GM19463 (cell line): Measurements from ENCODE around the gene NTRK2.

Experiments
- ATAC-seq: cut with Tn5 transposase; IDR thresholded peaks from one replicate; pipeline ENCODE4 v1.9.1; 2021; ENCODE audit warnings: mild to moderate bottlenecking, moderate library complexity; ENCODE audit not compliant: unreplicated experiment

Gene NTRK2

DNA sequence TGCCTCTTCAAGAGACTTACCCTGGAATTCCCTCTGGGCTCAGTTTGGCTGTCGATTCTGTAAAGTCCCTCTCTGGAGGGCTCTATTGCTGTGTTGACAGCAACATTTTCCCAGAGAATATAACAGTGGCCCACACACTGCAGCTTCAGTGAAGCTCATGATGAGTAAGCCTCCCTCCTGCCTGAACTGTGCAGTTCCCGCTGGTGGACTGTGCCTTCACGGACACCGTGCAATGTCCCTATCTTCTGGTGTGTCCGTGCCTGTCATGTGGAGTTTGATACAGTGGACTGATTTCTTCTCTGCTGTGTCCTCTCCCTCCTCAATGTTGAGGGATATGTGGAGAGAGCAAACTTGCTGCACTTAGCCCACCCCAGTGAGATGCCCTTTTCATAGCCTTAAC is 109.0 kb downstream of the NTRK2 start:
- ATAC-seq: no peak

DNA sequence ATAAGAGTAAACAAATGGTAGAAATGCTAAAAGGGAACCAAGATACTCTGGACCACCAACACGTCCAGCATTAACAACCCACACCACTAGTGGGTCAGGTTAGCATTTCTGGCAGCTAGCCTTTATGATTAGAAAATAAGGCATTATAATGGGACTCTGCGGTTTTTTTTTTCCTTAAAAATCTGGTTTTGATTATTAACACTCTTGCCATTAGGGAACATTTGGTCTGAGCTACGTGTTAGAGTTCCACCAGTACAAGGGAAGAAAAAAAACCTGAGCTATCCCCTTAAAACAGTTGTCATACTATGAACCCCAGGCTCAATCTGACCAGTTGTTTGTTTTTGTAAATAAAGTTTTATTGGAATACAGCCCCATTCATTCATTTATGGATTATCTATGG is 110.4 kb downstream of the NTRK2 start:
- no peak for ATAC-seq

DNA sequence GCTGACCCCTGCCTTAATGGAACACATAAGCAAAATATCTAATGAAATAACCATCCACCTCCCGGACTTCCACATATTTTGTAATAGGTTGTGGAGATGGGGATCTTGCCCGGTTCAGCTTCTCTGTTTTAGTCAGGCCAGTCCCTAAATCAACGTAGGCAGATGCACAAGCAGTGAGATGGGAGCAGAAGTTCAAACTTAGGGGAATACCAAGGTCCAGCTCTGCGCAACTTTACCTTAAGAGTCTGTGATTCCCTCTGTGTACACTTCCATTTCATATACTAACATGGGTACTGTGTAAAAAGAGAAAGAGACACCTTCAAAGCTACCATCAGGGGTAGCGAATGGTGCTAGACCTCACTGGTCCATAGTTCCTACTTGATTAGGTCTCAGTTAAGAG is 110.9 kb downstream of the NTRK2 start:
- peak; percentile 58 for ATAC-seq

DNA sequence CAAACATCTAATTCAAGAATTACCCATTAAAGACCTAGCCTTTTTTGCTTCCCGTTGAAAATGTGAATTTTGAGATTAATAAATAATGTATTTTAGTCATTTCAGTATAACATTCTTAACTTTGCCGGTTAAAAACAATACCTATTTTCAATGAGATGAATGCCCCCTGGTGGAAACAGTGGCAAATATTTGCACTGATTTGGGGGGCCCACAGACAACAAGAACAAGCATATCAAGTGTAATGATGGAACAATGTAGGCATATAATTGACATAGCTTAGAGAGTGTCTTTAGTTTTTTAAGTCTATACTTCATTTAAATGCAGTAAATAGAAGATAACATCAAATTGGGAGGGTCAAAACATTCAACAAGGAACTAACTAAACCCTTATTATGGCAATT is 111.9 kb downstream of the NTRK2 start:
- ATAC-seq: no peak

DNA sequence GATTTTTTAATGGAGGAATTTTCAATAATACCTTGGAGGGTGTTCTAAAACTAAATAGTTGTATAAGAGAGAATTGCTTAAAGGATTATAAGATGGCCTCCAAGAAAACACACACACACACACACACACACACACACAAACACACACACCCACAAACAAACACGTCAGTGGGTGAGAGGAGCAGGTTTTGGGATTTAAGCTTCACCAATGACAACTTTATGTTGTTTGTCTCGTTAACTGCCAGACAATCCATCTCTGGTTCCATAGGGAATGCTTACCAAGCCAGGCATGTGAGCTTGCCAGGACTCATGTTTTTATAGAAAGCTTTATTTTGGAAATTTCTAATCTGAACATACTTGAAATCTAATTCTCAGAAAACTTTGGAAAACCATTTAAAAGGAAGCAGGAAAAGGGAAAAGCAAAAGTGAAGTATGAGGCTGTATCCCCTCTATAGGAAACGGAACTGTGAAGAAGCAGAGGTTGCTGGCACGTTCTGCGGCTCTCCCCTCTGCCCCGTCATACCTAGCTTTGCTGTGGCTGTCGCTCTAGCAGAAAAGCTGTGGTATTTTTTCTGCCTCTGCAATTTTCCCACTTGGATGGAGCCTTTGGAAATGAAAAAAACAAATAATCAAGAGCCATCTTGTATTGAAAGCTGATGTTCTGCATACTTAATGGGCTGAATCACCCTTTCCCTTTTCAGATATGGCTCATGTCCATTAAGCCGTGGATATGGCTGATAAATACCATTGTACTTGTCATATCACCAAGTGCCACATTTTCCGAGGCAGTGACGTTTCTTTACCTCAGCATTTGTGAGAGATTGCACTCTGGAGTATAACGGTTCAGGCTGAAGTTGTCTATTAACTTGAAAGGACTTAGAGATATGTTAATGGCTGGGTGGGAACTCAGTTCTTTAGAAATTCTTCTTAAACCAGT is 112.7 kb downstream of the NTRK2 start:
- no peak for ATAC-seq

DNA sequence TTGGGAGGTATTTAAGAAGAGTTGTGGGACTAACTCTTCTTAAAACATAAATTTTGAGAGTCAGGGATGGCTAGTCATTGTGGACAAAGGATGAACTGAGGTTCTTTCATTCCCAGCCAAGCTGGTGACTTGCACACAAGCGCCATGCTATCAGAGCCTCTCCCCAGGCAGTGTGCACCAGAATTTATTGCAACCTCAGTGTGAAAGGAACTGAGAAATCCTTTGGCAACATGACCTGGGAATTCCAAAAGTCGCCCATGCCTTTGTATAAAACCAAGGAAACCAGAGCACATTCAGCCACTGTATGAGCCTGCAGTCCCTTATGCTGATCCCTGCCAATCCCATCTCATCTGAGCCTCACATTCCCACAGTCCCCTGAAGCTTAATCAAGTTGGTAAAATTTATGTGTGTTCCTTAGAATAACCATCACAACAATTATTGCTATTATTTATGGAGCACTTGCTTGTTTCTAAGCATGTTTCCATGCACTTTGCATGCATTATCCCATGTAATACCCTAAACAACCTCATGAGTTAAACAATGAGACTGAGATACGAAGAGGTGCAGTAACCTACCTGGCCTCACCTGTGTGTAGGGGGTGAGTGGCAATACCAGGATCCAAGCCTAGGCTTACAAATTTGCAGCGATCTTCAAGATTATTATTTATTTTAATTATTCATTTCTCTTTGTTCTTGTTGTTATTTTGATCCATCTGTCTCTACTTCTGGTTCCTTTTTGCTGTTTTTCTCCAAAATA is 116.4 kb downstream of the NTRK2 start:
- ATAC-seq: no peak

DNA sequence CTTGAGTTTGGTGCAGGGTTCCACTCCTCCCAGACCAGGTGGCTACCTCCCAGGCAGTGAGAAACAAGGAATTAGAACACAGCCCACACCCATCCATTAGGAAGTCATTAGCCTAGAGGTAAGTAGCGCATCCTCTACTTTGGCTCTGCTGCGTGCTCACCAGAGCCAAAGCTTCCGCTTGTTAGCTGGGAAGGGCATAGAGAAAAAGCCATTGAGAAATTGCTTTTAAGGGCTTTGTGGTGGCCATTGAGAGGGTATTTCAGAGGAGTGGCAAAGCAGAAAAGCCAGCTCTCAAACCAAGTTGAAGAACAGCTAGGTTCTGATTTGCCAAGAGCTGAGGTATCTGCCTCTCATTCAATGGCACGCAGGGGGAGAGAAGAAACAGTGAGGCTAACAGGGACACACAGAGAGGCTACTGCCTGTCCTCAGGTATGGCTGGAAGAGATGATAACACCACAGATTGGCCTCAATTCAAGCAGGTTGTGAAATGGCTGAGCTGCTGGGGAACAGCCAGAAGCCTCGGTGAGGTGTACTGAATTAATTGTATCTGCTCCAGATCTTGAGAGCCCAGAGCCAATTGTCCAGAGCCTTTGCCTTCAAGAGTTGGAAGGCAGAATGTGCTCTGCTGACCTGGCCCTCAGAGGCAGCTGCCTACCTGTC is 119.4 kb downstream of the NTRK2 start:
- no peak for ATAC-seq

DNA sequence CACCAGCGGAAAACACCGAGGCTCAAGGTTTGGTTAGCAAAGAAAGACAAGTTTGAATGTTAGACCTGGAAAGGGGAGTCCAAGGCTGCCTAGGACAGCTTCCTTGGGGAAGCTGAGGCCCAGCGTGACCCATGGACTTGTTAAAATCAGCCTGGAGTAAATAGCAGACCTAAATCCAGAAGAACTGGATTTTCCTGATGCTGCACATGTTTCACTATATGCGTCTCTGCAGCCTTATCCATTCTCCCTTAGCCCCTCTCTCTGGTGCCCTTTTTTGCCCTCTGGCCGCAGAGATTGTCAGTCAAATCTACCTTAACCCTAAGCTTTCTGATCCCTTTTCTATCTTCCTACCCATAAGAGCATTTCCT is 119.9 kb downstream of the NTRK2 start:
- ATAC-seq: no peak

DNA sequence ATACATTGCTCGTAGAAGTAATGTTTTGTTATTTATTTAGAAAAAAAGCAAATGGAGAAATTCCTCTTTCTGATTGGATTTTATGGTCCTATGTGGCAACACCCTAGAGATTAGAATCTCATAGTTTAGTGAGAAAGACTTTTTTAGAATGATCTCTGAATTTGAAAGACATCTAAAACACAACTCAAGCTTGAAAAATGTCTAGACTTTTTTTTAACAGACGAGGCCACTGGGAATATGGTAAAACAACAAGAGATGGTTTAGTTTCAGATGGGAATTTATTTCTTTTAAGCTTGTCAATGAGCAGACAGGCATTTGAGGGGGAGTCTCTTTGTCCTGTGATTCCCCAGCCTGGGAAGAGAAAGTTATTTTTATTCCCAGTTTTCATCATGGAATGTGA is 122.1 kb downstream of the NTRK2 start:
- ATAC-seq: no peak

DNA sequence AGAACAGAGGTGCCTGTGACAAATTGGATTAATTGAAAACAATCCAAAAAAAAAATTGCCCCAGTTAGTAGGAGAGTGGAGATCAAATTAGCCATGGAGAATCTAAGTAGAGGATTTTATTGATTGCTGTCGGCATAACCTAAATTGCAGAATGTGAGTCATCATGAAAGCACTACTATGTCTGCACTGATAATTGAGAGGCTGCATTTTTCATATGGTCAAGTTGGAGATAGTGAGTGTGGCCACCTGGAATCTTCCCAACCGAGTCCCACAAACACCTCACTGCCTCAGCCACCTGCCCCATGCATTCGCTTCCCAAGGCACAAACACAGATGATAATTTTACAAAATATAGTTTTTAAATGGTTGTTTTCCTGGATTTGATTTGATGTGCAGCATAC is 123.7 kb downstream of the NTRK2 start:
- no peak for ATAC-seq

DNA sequence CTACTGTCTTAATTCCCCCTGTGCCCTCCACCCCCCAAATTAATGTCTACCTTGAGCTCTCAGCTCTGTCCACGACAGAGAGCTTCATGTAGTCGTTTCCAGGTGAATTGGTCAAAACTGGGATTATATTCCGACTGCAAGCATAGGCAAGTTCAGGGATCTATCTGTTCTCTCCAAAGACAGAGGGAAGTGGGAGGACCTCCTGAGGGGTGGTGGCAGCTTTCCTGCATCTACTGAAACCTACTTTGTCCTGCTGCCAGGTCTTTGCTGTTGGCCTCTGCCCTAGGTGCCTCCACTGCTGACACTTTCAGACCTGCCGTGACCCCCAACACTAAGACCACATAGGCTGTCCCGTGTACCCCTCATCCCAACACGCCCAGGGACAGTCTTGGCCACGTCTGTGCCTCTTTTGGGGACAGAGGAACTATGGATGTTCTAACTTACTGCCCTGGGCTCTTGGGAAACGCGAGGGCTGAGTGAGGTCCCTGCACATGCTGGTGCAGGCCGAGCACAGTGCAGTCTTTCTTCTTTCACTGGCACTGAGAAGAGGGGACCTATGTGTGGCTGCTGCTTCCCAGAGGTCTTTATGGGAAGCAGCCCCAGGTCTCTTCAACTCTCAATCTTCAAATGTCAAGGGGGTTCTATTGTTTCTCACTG is 125.6 kb downstream of the NTRK2 start:
- no peak for ATAC-seq

DNA sequence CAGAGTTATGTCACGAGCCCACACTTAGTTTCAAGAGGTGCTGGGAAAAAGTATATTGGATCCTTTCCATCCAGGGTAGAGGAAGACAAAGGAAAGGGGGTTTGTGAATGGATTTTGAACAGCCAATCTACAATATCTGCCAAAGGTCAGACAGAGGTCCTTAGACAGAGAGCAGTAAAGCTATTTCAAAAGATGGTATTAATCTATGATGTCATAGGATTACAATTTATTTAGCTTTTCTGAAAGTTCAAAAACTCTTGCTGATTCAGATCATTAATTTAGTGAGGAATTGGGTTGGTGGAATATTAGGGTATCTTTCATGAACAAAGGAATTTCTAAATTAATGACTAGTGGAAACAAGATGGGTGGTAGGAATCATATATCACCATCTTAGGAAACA is 126.9 kb downstream of the NTRK2 start:
- ATAC-seq: no peak

DNA sequence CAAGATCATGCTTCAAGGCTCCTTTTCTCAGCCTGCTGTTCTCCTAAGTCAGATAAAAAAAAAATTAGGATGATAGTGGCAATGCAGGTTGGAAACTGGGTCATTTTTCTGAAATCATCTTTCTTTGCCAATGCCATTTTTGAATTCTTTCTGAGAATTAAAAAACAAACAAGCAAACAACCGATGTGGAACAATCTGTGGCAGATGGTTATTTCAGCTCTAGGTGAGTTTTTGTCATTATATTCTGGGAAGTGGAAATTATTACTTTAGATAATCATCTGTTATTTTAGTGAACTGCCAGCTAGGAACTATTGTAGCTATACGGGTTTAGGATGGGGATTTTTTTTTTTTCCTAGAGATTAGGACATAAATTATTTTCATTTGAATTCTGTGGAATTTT is 129.7 kb downstream of the NTRK2 start:
- no peak for ATAC-seq

DNA sequence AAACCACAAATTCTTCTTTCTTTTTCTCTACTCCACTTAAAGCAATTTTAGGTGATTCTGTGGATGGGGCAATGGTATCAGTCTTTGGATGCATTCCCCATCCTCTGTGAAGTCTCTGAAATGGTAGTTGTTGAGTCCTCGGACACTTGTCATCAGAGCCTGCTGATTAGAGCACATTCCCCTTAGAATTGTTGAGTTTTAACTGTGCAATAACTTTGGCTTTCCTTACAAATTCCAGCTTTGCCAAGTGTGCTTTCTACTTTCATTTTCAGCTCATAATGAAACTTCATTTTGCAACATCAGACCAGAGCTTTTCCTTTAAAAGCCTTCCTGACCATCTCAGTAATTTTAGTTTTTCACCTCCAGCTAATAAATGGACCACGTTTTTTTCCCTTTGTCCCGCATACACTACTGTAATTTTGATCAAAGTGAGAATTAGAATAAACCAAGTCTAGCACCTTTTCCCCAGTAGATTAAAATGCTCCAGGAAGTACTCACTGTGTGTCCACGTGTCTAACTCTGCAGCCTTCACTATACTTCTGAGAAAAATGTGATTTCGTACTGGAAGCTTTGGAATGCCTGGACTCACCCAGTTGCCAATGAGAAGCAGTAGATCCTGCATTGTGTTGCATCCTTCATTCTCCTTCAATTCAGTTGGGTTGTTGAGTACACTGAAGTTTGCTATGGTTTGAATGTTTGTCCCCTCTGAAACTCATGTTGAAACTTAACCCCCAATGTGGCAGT is 135.6 kb downstream of the NTRK2 start:
- no peak for ATAC-seq

DNA sequence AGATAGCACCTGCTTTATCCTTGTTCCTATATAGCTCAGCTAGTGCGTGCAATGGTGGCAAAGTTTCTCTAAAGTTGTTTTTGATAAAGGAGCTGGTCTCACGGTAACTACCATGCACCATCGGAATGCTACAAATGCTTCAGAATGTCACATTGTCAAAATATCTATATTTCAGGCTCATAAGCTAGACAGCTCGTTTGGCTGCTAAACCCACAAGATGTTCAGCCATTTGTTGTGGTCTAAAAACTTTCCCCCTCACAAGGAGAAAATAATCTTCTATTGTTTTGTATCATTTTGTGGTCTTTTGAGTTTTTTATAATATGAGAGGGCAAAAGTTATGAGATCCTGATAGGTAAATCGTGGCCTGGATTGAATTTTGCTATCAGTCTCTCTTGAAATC is 137.9 kb downstream of the NTRK2 start:
- no peak for ATAC-seq

DNA sequence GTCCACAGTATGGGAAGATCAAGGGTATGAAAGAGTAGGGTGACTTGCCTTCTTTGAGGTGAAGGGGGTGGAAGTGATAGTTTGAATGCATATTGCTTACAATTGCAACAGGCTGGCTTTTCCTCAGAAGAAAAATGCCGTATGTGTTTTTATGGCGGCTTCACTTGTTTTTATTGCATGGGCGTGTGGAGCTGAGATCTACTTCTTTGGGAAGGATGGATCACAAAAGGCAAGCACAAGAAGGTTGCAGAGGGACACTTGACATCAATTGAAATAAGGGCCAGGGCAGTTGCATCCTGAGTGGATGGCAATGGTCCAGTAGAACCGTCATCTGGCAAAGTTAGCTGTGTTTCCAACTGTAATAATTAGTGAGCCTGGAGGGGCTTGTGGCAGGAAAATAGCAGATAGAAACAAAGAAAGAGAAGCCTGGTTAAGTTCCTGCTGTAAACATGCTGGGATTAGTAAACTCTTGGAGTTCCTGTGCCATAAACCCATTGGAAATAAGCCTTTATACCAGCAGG is 138.4 kb downstream of the NTRK2 start:
- no peak for ATAC-seq

DNA sequence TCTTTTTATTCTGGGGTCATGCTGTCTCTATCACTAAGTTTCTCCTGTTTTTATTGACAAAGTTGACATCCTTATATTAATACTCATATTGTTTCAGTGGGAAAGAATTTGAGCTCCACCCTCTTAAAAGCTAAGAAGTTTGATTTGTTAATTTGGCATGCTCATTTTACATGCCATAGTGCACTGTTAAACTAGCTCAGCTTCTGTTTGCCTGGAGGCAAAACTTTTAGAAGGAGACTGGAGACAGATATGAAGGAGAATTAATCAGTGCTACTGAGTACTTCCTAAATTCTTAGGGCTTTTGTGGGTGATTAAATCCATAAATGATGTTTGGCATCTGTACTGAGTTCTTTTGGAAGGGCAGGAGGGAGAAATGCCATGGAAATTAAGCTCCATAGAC is 138.9 kb downstream of the NTRK2 start:
- no peak for ATAC-seq

DNA sequence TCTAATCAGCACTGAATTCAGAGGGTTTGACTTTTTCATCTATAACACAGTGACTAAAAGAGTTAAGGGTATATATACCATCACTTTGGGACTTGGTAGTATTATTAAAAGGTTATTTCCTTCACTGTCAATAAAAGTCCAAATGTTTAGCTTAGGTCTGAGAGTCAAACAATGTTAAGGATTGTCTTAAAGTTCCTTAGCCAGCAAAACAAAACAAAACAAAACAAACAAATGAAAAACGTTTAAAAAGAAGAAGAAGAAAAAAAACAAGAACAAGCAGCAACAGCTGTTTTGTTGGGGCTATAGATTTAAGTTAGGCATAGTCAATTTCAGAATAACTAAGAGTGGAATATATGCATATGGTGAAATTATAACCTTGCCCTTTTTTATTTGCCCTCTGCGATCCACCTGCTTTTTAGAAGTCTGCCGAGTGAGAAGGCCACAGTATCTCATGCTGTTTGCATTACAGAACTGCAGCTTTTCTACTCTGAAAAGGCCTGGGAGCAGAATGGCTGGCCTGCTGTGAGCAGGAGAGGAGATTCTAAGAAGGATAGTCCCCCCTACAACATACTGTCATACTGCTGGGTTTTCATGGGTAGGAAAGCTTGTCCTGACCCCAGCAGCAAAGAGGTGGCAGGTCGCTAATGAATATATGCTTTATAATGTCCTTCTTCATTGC is 141.7 kb downstream of the NTRK2 start:
- ATAC-seq: no peak

DNA sequence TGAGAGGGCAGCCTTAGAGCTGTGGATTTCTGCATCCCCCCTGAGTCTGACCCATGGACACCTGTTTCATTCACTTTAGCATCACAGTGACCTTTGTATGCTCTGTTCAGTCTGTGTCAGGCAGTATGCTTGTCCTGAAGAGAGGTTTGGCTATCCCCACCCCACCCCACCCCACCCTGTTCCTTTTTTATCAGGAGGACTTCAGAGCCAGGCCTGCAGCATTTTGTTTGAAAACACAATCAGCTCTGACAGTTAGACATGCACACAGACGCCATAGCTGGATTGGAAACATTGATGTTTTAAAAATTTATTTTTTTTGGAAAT is 142.2 kb downstream of the NTRK2 start:
- ATAC-seq: no peak

DNA sequence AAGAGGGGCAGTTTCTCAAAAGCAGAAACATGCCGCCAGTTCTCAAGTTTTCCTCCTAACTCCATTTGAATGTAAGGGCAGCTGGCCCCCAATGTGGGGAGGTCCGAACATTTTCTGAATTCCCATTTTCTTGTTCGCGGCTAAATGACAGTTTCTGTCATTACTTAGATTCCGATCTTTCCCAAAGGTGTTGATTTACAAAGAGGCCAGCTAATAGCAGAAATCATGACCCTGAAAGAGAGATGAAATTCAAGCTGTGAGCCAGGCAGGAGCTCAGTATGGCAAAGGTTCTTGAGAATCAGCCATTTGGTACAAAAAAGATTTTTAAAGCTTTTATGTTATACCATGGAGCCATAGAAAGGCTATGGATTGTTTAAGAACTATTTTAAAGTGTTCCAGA is 142.8 kb downstream of the NTRK2 start:
- no peak for ATAC-seq
